Suppressor macrophage treated with lipopolysaccharide for 1 hour (primary cell): Measurements from ENCODE around the gene ZMYM2.

Experiments
- DNase-seq, 3 donors: peaks; one replicate each; pipeline ENCODE4 v3.0.0-alpha.2; 2020 to 2022

ZMYM2 gene

DNA sequence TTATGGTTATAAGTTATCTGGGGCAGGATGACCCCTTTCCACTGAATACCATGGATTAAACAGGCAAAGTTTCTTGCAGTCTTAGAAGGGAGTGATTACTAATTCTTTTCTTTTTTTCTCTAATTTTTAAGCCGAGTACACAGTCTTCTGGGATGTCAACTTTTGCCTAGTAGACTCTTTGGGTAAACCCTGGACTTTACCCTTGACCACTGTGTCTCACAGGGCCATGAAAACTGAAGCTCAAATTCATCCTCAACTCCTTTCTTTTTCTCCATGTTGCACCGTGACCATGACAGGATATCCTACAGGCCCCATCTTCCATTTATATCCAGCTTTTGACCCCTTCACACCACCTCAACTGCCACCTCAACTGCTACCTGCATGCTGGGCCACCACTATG, 150.5 kb downstream of the ZMYM2 start:
- DNase-seq, result no peak

DNA sequence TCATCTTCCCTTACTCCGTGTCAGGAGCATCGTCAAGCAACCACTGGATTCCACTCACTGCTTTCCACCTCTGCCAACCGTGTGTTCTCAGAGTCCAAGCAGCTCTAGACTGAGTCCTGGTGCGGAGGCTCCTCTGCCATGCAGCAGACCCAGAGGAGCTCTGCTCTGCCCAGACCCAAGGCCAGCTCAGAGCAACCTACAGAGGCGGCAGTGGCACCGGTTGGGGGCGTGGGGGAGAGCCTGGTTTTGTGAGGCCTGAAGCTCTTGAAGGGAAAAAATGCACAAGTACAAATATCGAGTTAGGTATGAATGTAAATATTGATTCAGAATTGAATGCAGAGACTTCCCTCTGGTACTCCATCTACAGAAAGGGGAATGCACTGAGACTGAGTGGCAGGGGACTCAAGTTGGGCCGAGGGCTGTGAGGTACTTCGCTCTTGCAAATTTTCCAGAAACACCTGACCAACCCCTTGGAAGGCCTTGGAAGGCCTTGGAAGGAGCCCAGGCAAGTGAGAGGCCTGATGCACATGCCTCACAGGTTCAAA, 155.6 kb downstream of the ZMYM2 start:
- no peak for DNase-seq

DNA sequence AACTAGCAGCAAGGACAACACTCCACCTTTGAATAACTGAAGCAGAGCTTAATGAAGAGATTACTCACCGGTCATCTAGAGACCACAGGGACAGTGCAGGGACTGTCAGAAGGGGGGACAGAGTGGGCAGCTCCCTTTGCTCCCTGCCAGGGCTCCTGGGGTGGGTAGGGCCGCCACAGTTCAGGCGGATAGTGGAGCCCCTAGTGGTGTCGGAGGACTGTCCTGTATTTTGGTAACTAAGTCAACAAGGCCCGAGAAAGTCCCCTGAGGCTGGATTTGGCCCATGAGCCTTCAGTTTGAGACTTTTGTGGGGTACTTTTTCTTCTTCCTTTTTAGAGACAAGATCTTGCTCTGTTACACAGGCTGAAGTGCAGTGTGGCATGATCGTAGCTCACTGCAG, 157.7 kb downstream of the ZMYM2 start:
- no peak for DNase-seq

DNA sequence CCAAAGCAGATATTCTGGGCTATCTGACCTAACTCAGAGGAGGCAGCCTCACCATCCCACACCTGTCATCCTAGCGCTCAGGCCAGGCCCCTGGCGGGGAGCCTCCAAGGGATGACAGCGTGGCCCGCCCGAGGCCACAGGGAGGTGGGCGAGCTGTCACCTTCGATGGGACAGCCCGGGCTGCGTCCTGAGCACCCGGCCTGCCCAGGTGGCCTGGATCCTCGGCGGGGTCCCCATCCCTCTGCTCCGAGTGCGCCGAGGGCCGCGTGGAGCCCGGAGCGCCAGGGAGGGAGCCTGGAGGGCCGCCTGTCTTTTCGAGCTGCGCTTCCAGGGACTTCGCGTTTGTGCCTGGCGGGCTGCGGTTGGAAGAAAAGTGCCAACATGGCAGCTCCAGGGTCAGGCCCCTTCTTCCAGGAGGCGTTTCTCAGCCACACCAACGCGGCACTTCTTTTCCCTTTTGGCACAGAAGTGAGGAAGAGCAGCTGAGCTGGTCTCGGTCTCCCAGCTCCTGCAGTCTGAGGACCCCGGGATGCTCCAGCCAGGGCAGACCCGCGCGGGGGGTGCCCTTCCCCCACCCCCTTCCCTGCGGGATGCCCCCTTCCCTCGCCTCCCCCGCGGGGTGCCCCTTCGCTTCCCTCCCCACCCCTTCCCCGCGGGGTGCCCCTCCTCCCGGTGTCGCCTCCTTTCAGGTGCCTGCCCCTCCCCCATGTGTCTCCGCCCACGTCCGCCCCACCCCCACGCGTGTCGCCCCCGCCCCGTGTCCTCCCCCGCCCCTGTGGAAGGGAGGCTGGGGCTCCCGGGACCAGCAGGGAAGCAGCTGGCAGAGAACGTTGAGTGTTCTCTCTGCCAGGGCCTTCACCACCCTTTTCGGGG, 160.0 kb downstream of the ZMYM2 start:
- DNase-seq, result peak in 2 of 3 donors; percentile 20 to 42

DNA sequence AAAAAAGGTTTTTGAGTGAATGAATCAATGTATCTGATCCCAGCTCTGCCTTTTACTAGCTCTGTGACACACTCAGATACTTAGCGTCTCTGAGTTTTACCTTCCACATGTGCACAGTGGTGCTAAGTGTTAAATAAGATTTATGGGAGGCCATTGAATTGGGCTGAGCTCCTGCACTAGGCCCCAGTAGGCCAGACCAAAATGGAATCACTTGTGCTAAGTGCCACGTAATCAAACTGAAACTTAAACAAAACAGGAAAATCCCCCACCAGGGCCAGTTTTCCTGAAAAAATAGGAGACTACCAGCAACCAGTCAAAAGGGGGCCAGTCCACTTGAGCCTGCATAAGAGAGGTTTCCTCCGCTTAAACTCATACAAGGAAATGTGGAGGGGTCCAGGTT, 161.4 kb downstream of the ZMYM2 start:
- peak in 1 of 3 donors; percentile 31 for DNase-seq

DNA sequence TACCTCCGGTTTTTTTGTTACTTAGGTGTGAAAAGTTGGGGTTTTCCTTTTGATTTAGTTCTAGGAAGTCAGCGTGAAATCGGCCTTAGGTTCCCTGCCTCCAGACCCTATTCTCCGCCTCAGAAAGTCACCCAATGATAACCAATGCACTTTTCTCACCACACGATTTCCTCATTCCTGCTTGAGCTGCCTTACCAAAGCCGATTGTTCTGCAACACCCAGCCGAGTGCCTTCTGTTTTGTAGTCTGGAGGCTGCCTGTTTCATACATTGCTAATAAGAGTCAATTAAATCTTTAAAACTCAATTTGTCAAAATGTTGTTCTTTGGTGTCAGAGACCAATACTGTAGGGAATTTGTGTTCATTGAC, 162.6 kb downstream of the ZMYM2 start:
- peak in 2 of 3 donors; percentile 25 to 44 for DNase-seq

DNA sequence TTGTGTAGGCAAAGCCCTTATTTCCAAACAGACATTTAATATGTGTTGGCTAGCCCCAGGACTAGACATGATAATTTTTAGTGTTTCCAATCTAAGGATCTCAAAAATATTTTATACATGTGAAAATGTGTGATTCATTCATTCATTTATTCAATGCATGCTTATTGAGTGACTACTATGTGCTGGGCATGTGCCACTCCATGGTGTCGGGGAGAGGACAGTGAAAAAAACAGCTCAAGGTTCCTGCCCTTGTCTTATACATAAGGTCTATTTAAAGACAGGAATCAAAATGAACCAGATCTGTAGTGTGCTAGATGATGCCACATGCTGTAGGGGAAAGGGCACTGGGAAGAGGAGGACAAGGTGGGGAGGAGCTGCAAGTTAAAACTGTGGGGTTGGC, 165.8 kb downstream of the ZMYM2 start:
- no peak for DNase-seq

DNA sequence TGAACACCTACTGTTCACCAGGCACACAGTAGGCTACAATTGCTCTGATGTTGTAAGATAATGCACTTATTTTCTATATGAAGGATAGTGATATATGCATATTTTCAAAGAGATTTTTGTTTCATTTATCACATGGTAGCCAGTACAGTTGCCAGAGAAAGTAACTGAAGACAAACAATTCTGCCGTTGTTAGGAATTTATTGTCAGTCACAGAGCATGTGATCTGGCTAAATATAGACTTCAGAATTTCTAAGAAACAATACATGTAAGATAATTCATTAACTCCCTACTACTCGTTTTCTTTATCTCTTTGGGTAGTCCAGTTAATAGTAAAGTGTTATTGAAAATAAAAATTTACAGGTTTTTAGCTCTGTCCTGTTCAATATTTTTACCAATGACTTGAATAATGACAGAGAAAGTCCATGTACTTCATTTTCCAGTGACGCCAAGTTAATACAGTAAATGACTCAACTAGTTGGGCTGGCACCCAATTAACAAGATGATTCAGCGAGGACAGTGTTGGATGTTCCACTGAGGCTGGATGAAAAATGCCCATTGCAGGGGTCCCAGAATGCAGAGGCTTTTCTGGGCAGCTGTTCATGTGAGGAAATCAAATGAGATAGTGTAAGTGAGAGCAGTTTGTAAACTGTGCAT, 166.7 kb downstream of the ZMYM2 start:
- DNase-seq, result peak in 2 of 3 donors; percentile 27 to 49

DNA sequence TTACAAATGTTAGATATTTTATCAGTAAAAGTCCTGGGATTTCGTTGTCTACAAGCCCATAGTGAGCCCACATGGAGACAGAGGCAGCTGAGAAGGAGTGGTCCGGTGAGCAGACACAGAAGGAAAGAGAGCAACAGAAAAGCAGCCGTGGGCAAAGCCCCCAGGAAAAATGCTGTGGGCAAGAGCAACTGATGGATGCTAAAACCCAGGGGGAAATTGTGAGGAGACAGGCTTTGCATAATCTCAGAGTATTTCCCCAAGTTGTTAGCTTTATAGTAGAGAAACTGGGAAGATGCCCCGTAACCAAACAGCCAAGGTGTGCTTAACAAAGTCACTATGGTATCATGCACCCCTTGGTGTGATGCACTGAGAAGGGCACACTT, 167.2 kb downstream of the ZMYM2 start:
- DNase-seq, result no peak

DNA sequence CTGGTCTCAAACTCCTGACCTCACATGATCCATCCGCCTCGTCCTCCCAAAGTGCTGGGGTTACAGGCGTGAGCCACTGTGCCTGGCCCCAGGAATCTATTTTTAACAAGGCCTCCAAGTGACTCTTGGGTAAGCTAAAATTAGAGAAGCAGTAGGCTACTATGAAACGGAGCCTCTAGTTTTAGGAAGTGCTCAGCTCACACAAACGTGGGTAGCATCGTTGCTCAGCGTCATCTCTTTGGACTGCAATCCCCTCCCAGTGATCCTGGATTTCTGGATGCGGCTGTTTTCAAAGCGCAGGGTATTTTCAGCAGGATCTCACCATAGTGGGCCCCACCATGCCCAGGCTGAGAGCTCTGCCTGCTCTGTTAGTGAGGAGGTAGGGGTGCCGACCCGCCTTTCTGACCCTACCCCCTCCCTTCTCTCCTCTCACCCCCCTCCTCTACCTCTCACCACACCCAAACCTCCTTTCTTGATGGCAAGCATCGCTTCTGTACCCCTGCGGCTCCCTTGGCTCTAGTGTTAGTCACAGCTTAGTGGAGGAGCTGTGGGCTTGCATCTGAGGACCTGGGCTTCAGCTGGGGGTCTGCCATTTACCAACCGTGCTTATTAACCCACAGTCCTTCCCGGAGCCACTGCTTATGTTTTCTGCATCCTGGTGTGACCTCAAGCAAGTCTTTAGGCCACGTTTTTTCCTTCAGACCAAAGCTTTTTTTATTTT, 168.2 kb downstream of the ZMYM2 start:
- DNase-seq, result peak; percentile 66 to 92 (median 90)

DNA sequence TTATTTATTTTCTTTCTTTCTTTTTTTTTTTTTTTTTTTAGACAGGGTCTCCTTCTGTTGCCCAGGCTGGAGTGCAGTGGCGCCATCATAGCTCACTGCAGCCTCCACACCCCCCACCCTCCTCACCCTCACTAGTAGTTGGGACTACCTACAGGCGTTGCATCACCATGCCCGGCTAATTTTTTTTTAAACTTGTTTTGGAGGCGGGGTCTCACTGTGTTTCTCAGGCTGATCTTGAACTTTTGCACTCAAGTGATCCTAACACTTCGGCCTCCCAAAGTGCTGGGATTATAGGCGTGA, 168.7 kb downstream of the ZMYM2 start:
- no peak for DNase-seq

DNA sequence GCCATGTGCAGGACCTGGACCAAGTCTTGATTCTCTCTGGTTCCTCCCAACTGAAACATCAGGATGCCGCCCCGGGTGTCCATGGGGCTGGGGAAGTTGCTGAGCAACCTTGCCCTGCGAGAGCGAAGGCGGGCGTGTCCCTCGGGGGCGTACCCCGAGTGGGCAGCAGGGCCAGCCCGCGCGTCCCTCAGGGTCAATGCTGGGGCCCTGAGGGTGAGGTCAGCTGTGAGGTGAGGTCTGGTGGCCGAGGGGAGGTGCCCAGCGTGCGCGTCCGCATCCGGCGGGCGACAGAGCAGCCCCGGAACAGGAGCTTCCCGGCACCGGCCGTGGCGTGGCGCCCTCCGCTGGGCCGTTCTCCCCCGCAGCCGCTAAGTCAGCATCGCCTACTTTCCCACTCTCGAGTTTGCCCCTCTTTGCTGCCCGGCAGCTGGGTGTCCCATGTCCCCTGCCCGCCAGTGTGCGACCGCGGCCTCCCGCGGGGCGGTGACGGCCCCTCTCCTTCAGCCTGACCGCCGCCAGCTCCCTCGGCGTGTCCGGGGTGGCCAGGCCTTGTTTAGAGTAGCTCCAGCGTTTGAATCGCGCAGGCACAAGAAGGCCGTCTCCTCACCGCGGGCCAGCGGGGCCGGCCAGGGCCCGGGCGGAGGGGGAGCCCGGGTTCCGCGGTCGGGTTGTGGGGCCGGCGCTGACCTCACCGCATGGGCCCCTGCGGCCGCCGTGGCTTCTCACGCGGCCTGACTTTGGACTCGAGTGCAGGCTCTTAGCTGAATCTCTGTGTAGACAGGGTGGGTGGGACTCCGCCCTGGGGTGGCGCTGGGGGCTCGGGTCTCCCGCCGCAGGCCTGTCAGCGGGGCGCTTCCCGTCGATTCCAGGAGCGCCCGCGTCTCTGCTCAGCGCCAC, 169.3 kb downstream of the ZMYM2 start:
- peak; percentile 69 to 83 (median 69) for DNase-seq

DNA sequence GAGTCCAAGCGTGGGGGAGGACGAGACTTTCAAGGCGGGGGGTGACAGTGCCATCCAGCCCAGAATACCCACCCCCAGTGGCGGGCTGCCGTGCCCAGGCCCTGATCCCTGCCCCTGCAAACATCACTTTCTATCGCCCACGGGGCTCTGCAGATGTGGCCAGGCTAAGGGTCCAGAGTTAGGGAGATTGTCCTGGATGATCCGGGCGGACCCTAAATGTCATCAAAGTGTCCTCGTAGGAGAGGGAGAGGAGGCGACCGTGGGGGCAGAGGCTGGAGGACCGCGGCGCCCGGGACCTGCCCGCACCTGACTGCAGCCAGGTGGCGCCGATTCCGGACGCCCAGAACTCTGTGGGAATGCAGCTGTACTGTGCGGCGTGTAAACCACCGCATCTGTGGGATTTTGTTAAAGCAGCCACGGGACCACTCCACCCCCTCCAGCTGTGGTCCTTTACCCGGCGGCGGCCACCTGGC, 170.0 kb downstream of the ZMYM2 start:
- DNase-seq, result no peak

DNA sequence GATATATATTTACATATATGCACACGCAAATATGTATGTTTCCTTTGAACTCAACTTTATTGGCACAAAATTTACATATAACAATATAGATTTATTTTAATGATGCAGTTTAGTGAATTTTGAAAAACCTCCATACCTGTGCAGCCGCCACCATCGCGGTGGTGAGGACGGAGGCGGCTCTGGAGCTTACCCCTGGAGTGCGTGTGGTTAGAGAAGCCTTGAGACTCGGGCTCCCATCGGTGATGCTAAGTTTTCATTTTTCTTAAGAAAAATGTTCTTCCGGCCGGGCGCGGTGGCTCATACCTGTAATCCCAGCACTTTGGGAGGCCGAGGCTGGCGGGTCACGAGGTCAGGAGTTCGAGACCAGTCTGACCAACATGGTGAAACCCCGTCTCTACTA, 170.5 kb downstream of the ZMYM2 start:
- DNase-seq, result no peak

DNA sequence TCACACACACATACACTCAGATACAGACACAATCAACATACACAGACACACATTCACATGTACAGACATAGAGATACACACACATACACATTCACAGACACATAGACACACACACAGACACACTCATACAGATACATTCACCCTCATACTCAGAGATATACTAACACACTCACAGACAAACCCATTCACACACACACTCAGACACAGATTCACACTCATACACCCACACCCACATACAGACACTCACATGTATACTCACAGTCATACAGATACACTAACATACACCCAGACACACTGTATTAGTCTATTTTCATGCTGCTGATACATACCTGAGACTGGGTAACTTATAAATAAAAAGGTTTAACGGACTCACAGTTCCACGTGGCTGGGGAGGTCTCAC, 171.5 kb downstream of the ZMYM2 start:
- DNase-seq, result no peak

DNA sequence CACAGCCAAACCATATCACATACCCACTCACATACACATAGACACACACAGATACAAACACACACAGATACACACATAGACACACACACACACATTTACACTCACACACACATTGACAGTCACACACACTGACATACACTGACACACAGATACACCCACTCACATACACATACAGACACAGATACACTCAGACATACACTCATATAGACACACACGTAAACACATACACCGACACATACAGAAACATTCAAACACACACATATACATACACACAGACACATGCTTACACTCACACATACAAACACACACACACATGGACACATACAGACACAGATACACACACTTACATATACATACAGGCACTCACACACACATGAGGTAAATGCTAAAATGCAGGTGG, 172.1 kb downstream of the ZMYM2 start:
- no peak for DNase-seq

DNA sequence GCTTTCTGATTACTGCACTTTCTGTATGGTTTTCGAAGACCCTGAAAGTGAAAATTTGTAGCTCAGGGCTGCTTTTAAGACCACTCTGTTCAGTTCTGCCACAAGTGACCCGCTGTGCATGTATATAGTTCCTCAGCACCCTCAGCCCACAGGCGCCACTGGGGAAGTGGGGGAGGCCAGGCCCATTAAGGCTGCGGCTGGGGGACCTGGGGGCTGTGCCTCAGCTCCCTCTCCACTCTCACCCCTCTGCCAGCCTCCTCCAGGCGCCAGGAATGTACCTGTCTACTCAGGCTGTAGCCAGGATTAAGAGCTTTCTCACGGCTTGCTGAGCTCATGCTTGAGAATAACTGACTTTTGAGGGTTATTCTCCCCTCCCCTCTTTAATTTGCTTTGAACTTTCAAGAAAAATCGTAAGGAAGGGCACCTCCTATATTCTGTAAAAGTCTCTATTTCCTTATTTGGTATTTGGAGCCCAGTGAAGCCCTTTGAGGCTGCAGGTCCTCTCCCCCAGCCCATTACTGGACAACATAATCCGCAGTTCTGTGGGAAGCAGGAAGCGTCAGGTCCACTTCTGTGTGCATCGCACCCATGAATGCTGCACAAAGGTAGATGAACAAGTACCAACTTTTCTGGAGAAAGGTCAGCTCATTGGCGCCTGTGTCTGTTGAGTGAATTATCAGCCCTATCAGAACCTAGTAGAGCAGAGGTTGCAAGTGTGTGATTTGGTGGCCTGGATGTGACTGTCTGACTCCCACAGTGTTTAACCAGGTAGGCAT, 172.7 kb downstream of the ZMYM2 start:
- DNase-seq, result no peak

DNA sequence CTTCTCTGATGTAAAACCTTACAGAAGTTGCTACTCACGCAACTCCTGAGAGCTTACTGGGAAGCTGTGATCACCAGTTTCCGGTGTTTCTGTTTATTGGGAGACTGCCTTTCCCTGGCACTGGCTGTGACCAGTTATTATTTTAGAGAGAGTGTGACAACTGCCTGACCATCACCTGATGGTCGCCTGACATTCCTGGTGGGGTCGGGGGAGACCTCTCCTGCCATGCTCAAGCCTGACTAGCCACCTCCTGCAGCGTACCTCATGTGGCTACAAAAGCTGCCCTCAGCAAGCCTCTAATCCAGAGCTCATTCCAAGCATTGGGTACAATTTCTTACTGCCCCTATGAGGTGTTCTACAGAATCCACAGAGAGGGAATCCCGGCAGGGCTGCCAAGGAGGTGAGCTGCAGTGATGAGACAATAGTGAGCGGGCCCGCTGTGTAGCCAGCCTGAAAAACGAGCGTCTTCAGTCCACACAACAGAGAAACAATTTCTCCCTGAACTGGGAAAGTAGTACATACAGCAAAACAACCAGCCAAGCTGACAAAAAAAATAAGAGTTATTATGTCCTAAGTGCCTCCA, 173.6 kb downstream of the ZMYM2 start:
- DNase-seq, result no peak

DNA sequence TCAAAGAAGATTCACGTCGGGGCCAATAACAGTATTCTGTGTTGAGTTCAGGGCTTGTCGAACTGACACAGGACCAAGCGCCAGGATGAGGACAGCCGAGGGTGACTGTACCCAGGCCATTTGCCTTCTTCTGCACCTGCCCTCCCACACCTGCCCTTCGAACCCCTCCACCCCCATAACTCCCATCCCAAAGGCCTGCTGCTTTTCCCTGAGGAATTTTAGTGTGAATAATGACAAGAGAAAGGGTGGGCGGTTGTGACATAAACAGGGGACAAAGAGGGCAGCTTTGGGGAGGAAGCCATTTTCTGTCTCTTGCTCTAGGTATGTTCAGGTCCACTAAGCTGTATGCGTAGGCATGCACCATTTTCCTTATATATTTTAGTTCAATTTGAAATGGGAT, 176.2 kb downstream of the ZMYM2 start:
- DNase-seq, result no peak

DNA sequence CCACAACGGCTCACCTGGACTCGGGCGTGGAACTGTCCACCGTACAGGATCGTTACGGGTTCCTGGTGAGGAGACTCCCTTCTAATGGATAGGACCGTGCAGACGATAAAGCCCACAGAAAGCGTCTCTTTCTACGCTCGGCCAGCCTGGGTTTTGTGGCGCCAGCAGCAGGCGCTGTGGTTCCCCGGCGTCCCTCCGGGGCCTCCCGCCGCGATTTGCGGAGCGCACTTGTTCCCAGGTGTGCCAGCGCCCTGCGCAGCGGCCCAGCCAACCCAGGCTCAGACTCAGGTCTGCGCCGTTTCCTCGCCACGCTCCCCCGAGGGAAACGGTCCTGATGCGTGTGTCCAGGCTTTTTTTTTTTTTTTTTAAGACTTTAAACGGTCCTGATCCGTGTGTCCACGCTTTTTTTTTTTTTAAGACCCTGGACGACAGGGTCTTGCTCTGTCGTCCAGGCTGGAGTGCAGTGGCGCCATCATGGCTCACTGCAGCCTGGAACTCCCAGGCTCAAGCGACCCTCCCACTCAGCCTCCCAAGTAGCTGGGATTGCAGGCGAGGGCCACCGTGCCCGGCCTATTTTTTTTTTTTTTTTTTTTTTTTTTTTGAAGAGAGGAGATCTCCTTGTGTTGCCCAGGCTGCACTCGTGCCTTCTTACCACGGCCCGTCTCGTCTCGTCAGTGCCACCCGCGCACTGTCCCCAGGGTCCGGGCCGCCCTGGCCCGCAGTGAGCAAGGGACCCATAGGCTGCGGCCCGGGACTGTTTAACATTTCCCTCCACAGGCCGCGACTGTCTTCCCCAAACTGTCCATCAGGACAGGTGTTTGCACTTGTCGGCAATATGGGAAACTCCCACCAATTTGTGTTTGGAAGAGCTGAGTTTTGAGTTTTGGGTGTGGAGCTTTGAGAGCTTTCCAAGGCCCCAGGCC, 178.5 kb downstream of the ZMYM2 start:
- DNase-seq, result peak; percentile 27 to 69 (median 44)
